ENCODE data around the gene ADCY1.

The ADCY1 gene

GRCh38 chr7:45578467-45578866 is 4.3 kb downstream of the ADCY1 start:
- no peak for DNase-seq

- no peak for DNase-seq
Observed at GRCh38 chr7:45579391-45579801, 5.2 kb downstream of the ADCY1 start.

GRCh38 chr7:45580053-45580872 is 6.1 kb downstream of the ADCY1 start:
- no peak for DNase-seq

- DNase-seq: no peak
Observed at GRCh38 chr7:45581271-45581780, 7.2 kb downstream of the ADCY1 start.

GRCh38 chr7:45582136-45582749 is 8.1 kb downstream of the ADCY1 start:
- DNase-seq: no peak

DNA sequence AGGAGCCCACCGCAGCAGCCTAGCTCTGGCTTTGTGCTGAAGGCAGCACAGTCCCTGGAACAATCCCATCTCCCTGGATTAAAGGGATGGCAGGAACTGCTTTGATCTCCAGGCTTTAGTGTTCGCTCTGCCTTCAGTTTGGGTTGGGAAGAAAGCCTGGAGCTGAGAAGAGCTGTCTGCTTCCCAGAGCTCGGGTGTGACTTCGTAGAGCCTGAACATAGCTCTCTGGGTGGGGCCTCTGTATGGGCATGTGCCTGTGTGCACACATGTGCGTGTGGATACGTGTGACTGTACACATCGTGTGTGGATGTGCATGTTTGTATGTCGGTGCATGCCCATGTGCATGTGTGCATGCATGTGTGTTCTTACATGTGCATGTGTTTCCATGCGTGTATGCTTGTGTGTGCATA is 8.7 kb downstream of the ADCY1 start:
- no peak for DNase-seq

- DNase-seq: no peak
Observed at GRCh38 chr7:45583296-45583695, 9.1 kb downstream of the ADCY1 start.

- DNase-seq: no peak
Observed at GRCh38 chr7:45584261-45585210, 10.4 kb downstream of the ADCY1 start.

GRCh38 chr7:45585628-45586027 is 11.5 kb downstream of the ADCY1 start:
- no peak for DNase-seq

DNA sequence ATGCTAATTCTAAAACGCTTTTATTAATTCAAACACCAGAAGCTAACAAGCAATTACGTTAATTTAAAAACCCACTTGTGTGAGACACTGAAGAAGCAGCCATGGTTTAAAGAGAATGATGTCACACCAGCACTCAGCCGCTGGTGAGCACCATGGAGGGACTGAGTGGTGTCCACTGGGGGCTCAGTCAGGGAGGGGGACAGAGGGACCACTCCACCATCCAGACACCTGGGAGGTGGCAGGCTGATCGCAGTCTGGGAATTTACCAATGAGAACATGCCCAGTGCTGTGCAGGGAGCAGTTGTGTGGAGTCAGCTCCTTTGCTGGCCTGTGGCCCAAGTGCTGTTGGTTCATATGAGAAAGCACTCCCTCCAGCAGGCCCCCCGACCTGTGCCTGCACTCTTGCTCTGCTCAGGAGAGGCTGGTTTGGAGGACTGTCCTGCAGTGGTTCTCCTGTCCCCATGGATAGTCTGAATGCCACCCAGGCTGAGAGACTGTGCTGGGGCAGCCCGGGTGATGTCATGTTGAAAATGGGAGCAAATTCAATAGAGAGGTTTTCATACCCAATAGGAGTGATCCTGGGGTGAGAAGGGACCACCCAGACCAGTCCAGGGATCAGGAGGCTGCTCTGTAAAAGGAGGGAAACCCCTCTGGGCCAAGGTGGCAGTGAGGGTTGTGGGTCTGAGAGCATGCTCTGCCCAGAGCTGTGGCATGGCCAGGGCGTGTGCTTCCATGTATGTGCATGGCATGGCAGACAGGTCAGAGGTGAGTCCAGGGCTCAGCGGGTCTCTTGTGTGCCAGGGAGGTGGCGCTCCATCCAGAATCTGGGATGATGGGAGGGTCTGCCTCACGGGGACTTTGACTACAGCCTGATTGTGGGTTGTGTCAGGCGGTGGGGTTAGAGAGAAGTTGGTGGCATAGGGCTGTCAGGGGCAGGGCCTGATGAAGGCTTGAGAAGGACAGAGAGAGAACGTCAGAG is 12.7 kb downstream of the ADCY1 start:
- DNase-seq: no peak

DNA sequence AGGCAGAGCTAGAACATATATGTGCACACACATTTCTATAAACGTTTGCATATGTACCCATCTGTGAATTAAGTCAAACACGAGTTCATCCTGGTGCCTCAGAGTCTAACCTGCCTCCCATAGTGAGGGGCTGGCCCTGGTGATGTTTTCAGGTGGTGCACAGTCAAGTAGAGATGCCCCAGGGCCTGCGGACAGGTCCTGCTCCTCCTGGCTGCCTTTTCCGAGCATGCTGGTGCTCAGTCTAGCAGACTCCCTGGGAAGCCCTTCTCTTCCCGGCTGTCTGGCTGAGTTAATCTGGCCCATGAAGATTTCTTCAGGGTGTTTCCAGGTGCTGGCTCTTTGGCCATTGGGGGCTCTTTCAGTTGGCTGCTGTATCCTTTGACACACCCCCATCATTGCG is 14.3 kb downstream of the ADCY1 start:
- DNase-seq: no peak

DNA sequence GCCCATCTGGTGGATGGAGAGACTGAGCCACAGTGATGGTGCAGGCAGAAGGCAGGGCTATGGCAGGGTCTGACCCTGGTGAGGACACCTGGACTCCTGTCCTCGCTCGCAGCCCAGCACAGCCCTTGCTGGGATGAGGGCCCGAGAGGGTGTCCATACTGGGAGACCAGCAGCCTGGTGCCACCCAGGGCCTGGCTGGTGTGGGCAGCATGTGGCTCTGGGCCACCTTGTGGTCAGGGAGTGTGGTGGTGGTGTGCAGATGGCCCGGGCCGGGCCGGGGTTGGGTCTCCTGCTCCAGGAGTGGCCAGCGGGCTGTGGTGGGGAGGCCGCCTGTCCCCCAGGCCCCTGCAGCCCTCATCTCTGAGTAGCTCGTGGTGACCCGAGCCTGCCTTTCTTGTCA is 14.9 kb downstream of the ADCY1 start:
- DNase-seq: no peak

DNA sequence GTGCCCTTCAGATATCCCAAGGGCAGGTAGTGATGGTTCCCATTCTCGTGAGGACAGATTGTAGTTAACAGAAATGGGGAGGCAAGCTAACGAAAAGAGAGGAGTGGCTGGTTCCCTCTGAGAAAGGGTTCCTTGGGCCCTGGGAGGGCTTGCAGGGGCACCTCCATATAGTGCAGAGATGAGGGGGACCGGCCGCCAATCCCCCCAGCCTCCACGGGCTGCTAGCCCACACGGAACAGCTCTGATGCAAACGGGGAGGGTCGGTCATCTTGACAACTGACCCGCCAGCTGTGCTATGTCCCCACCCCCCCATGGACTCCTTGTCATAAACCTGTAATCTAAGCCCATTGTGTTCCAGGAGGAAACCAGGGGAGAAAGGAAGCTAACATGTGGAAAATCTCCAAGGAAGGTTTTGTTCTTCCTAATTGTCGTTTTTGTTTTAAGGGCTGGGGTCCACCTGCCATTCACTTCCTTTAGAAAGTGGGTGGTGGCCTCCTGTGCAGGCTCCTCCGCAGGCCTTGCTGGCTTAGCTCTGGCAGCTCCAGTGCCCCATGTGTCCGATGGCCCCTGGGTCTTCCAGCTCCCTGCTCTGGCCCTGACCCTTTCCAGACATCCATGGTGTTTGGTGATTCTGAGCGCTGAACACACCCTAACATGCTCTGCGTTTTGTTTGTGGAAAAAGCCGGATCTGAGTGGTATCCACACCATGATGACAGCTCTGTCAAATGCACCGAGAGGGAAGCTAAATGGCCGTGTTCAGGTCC is 15.9 kb downstream of the ADCY1 start:
- no peak for DNase-seq

- DNase-seq: no peak
Observed at GRCh38 chr7:45590679-45591057, 16.5 kb downstream of the ADCY1 start.

- no peak for DNase-seq
Observed at GRCh38 chr7:45591101-45591906, 17.1 kb downstream of the ADCY1 start.

- DNase-seq: no peak
Observed at GRCh38 chr7:45592230-45592991, 18.2 kb downstream of the ADCY1 start.

DNA sequence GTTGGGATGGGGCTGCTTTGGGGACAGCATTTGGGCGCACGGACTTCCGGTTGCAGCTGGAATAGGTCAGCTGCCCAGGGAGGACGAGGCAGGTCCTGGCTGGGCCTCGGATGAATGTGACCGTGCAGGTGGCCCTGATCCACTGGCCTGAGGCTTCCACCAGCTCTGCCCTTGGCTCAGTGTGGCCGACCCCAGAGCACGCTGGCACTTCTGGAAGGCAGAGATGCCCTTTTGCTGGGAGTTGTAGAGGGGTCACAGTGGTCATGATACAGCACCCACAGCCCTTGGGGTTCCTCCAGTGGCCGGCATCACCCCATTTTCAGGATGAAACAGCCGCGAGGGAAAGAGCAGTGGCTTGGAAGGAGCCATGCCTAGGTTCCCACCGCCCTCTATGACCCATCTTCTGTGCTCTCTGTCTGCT is 19.0 kb downstream of the ADCY1 start:
- no peak for DNase-seq

DNA sequence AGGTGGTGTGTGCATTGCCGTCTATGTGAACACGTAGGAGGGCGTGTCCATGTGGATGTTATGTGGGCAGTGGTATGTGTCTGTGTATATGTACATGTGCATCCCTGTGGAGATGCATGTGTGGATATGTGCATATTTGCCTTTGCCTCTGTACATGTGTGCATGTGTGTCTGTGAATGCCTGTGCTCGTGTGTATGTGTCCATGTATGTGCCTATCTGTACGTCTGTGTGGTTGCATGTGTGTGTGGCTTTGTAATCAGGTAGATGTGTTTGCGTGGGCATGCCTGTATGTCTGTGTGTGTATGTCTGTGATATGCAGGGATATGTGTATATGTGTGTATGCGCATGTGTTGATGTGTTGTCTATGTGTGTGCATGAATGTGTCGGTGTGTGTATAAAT is 19.7 kb downstream of the ADCY1 start:
- DNase-seq: no peak

DNA sequence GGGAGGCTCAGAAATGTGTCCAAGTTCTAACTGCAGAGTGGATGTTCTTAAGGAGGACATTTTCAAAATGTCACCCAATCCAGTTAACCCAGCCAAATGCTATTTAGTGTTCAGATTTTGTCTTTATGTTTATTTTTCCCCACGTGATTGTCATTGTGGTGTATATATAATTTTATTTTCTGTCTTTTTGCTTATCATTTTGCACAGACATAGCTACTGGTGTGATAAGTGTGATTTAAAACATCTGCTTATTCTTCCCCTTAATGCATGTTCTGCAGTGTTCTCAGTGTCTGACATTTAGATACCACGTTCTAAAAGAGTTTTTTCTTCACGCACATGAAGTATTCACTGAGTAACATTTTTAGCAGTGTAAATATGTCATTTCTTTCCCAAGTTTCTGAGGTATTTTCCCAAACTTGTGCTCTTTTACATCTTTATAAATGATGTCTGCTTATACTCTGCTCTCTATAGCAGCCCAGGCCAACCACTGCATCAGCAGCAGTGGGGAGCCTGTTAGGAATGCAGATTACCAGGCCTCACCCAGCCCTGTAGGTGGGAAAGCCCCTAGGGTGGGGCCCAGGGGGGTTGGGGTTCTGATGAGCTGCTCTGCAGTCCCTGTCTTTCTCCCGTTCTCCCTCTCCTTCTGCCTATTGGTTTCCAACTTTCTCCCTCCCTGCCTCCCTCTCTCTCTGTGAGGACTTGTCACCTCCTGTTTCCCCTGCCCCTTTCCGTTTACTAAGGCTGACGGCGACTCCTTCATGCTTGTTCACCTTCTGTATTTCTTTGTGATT is 20.8 kb downstream of the ADCY1 start:
- no peak for DNase-seq
